DMS79 treated with DMSO at 0.1 percent for 48 hours (cell line): ENCODE results near the gene LAMB1.
"Not testable (repeated sequence)": the region's sequence is repeated elsewhere in the genome, so short reads cannot be mapped to it uniquely, and the experiment has no call there.

Source experiments
- DNase-seq: peaks from one replicate; lab custom pipeline; 2025; lab: John Stamatoyannopoulos, UW

The LAMB1 gene

GRCh38 chr7:107946451-107946850 lies 56.5 kb downstream of the LAMB1 start:
- no peak for DNase-seq

DNA sequence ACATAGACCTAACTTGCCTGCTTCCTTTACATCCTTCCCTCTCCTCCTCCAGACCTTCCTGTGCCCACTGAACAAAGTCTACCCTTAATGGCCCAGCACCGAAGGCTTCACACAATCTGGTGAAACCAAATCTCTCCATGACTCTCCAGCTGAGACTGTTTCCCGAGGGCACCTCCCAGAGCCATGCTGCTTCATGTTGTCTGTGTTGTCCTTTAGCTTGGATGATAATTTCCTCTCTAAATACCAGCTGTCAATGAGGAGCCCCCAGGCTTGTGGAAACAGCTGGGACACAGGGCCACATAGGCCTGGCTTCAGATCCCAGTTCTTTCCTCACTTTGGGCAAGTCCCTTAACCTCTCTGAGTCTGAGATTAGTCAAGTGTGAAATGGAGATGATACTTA lies 57.6 kb downstream of the LAMB1 start:
- no peak for DNase-seq

GRCh38 chr7:107944411-107945169 lies 58.4 kb downstream of the LAMB1 start:
- DNase-seq, result no peak

GRCh38 chr7:107943018-107943417 lies 59.9 kb downstream of the LAMB1 start:
- no peak for DNase-seq

- DNase-seq, result no peak
Measured at GRCh38 chr7:107940951-107941350, 62.0 kb downstream of the LAMB1 start.

- DNase-seq, result no peak
Measured at GRCh38 chr7:107939573-107940489, 63.1 kb downstream of the LAMB1 start.

GRCh38 chr7:107938456-107939250 lies 64.3 kb downstream of the LAMB1 start:
- DNase-seq, result no peak

GRCh38 chr7:107937531-107937930 lies 65.4 kb downstream of the LAMB1 start:
- DNase-seq, result no peak

DNA sequence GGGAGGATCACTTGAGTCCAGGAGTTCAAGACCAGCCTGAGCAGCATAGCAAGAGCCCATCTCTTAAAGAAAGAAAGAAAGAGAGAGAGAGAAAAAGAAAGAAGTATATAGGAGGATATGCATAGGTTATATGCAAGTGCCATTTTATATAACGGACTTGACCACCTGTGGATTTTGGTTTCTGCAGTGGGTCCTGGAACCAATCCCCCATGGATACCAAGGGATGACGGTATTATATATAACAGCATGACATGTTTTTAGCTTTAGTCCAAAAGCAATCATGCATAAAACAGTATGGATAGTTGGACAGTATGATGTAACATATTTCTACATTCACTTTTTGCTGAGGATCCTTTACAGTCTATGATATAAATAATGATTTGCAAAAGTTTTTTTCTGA lies 66.6 kb downstream of the LAMB1 start:
- no peak for DNase-seq

DNA sequence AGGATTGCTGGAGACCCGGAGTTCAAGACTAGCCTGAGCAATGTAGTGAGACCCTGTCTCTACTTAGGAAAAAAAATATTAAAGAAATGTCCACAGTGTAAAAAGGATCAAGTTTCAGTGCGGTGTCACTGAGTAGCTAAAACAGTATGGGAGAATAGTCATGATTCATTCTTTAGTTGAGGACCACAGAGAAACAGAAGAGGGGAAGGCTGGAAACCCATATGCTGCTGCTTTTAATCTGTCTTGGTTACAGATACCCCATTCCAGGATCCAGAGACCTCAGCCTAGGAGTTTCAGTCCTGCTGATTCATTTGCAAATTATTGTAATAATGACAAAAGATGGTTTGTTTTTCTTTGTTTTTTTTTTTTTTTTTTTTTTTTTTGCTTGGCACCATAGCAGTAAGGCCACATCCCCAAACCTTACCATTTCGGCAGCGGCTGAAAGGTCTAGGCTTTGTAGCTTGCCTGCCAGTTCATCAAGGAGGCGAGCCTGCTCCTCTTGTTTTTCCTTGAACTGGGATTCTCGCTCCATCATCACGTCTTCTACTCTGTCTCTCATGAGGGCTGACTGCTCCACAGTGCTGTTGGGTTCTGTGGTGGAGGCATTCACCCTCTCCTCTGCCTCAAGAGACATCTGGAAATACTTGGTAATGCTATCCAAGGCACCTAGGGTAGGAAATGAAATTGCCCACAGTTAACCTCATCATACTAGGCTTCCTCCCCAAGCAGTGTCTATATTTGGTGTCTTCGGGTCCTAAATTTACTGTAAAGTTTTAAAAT lies 67.8 kb downstream of the LAMB1 start:
- DNase-seq, result no peak

- no peak for DNase-seq
Measured at GRCh38 chr7:107933386-107934013, 69.5 kb downstream of the LAMB1 start.

DNA sequence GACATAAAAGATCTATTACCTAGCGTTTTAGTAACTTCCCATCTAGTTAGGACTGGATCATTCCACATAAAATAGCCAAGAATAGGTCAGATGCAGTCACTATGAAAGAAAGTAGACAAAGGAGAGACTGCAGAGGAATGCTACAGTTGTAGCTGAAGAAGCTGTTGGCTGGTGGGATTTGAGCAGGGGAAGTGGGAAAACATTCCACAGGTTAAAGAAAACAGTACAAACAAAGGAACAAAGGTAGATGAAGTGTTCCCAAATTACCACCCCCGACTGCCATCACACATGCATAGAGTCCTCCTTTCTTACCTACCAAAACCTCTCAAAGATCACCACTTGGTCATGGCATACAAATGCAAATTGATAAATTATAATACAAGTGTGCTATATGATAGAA lies 70.2 kb downstream of the LAMB1 start:
- DNase-seq, result no peak

GRCh38 chr7:107931740-107932515 lies 71.0 kb downstream of the LAMB1 start:
- no peak for DNase-seq

DNA sequence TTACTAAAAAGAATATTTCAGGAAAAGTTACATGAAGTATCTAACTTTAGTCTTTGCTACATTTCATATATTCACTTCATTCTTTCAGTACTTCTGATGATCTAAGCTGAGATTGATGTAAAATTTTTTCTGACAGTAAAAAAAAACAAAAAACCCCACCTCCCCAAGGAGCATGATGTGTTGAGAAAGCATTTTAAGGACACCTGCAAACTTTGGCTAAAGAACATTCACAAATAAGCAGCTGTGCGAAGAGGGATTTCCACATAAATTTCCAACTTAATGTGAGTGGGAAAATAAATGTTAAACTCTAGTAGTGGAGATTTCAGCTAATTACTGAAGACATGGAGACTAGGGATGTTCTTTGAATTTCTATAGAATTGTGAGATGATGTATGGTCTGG lies 76.5 kb downstream of the LAMB1 start:
- DNase-seq, result no peak

- DNase-seq, result no peak
Measured at GRCh38 chr7:107924841-107925504, 78.0 kb downstream of the LAMB1 start.

GRCh38 chr7:107922886-107923285 lies 80.1 kb downstream of the LAMB1 start:
- no peak for DNase-seq

DNA sequence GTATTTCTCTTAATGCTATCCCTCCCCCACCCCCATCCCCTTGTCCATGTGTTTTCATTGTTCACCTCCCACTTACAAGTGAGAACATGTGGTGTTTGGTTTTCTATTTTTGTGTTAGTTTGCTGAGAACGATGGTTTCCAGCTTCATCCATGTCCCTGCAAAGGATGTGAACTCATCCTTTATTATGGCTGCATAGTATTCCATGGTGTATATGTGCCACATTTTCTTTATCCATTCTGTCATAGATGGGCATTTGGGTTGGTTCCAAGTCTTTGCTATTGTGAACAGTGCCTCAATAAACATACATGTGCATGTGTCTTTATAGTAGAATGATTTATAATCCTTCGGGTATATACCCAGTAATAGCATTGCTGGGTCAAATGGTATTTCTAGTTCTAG lies 81.1 kb downstream of the LAMB1 start:
- DNase-seq, result not testable (repeated sequence)

DNA sequence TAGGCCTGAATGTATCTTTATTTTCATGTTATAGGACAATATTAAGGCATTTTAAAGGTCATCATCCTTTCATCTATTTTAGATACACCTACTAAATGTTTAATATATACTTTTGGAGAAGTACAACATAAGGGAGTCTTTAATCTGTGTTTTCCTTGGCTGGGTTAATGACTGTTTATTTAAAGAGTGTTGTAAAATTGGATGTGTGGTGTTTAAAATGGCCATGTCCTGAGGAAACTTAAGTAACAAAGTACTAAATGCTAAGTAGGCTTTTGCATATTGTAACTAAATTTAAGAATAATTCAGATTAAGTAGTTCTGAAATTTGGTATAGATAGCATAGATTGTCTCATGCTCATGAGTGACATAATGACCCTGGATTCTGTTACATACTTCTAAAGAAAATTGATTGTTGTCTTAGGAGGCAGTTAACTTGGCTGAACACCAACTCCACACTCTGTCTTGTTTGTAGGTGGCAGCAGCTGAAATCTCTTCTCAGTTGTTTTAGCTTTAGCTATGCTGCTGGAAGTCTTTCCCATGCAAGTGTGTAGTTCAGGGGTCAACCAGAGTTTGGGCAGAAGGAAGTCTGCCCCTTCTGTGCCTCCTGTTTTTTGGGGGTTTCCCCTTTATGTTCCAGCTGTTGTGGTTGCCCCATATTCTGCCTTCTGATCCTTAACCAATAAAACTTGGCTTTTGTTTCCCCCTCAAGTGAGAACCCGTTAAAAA lies 82.8 kb downstream of the LAMB1 start:
- no peak for DNase-seq

- no peak for DNase-seq
Measured at GRCh38 chr7:107918948-107919347, 84.0 kb downstream of the LAMB1 start.
